NB4 (cell line): Measurements from ENCODE around the gene ERBB3.

Source experiments
- CTCF ChIP-seq: IDR thresholded peaks from one replicate; pipeline ENCODE4 v1.5.1; 2012; ENCODE audit warnings: low read depth, low read length
- MYC ChIP-seq: IDR thresholded peaks from 2 replicates; pipeline ENCODE4 v1.6.1; 2011; ENCODE audit warnings: low read depth, low read length
- POLR2A ChIP-seq: IDR thresholded peaks from 2 replicates; pipeline ENCODE4 v1.6.1; 2011; ENCODE audit warnings: mild to moderate bottlenecking; ENCODE audit not compliant: insufficient read length; ENCODE audit errors: extremely low read depth
- TF ChIP-seq, protein P1 (sequence below): IDR thresholded peaks from 2 replicates; pipeline ENCODE4 v1.6.1; 2011; ENCODE audit warnings: low read depth, low read length

DNA sequence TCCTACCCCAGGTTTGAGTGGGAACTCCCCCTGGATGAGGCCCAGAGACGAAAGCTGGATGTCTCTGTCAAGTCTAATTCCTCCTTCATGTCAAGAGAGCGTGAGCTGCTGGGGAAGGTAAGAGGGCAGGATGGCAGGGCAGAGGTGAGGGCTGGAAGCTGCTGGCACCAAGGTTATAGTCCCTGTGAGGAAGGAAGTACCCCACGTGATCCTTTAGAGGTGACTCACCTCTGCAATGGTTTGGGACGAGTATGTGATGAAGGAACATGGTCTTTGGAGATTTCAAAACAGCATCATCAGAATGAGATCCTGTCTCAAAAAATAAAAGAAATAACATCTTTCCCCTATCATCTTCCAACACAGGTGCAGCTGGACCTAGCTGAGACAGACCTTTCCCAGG is 63.3 kb downstream of the ERBB3 start:
- TF ChIP-seq CTCF (no peak), MYC (no peak), POLR2A (no peak)
- TF ChIP-seq, protein P1, sequence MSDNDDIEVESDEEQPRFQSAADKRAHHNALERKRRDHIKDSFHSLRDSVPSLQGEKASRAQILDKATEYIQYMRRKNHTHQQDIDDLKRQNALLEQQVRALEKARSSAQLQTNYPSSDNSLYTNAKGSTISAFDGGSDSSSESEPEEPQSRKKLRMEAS: no peak
